H1 (cell line): ENCODE results near the gene LHFPL6.

Experiments
- EZH2 ChIP-seq: fragments of 200-600 bp; sonication (generic); IDR thresholded peaks from 2 replicates; pipeline ENCODE4 v1.7.1; 2012; ENCODE audit warnings: low read depth, mild to moderate bottlenecking, moderate library complexity, low read length, inconsistent platforms; ENCODE audit not compliant: severe bottlenecking
- HDAC2 ChIP-seq, 2 experiments: fragments of 300-600 bp in 1 of 2; sonication (generic) in 1 of 2; IDR thresholded peaks; 2 replicates each; pipeline ENCODE4 v1.6.1; 2011 to 2012; ENCODE audit warnings: low read depth in 2 of 2, low read length in 2 of 2, mild to moderate bottlenecking in 2 of 2, moderate library complexity in 2 of 2, borderline replicate concordance in 1 of 2, inconsistent platforms in 1 of 2
- JUND ChIP-seq: IDR thresholded peaks from 2 replicates; pipeline ENCODE4 v1.6.1; 2011; ENCODE audit warnings: mild to moderate bottlenecking, improper control_type of control experiment, low read length
- MAFK ChIP-seq: IDR thresholded peaks from 2 replicates; pipeline ENCODE4 v1.6.1; 2012; ENCODE audit warnings: low read depth, mild to moderate bottlenecking, improper control_type of control experiment, low read length
- POLR2A ChIP-seq, 2 experiments: IDR thresholded peaks; 1 replicate in 1 of 2; 2 replicates in 1 of 2; pipeline ENCODE4 v1.6.1; 2011; ENCODE audit warnings: low read depth in 2 of 2, low read length in 2 of 2, mild to moderate bottlenecking in 2 of 2; ENCODE audit errors: control extremely low read depth in 1 of 2
- RAD21 ChIP-seq, 2 experiments: IDR thresholded peaks in 1 of 2; conservative IDR thresholded peaks in 1 of 2; 2 replicates each; pipeline ENCODE4 v1.6.1; 2011; ENCODE audit warnings: low read depth in 2 of 2, low read length in 2 of 2, improper control_type of control experiment in 1 of 2, inconsistent platforms in 1 of 2, mild to moderate bottlenecking in 1 of 2, moderate library complexity in 1 of 2
- RNF2 ChIP-seq: fragments of 200-900, 300-1000 bp; sonication (generic); IDR thresholded peaks from 2 replicates; pipeline ENCODE4 v1.7.1; 2016; ENCODE audit warnings: borderline replicate concordance, low read depth, mild to moderate bottlenecking, antibody characterized with exemption, low read length; ENCODE audit not compliant: poor library complexity, severe bottlenecking; ENCODE audit errors: missing control alignments
- TF ChIP-seq, protein P1 (sequence below), 3 experiments: IDR thresholded peaks; 1 replicate in 2 of 3; 2 replicates in 1 of 3; pipeline versions ENCODE4 v1.5.1 to v1.6.1; 2011; ENCODE audit warnings: low read length in 3 of 3, mild to moderate bottlenecking in 3 of 3, inconsistent platforms in 2 of 3, low read depth in 1 of 3, moderate library complexity in 1 of 3; ENCODE audit not compliant: insufficient read depth in 1 of 3; ENCODE audit errors: control extremely low read depth in 1 of 3
- TF ChIP-seq, protein P2 (sequence below): IDR thresholded peaks from 2 replicates; pipeline ENCODE4 v1.6.1; 2012; ENCODE audit warnings: low read length, inconsistent platforms

DNA sequence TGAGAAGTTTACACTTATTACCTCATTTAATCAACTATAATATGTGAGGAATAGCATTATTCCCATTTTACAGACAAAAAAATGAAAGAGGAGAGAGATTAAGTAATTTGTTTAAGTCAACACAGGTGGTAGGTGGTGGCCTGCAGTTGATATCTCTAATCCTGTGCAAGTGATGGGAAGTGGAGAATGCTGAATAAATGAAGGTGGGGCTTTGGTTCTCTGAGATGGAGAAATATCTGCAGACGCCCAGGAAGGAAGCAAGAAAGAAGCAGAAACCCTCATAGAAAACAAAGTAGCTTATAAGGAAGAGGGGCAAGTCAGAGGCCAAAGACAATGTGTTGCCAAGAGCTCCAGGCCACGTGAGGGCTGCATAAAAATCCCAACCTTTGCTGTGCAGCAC lies 290.4 kb downstream of the LHFPL6 start:
- TF ChIP-seq POLR2A (IDR thresholded peaks at IDR 0.05; ENCODE audit: control extremely low read depth in 1 of 2, low read depth in 2 of 2, low read length in 2 of 2) (no peak), MAFK (no peak), RNF2 (no peak), JUND (no peak), EZH2 (no peak), RAD21 (IDR thresholded peaks at IDR 0.05 in 1 of 2, conservative IDR thresholded peaks at IDR 0.05 in 1 of 2; ENCODE audit: low read depth in 2 of 2, low read length in 2 of 2) (no peak), HDAC2 (IDR thresholded peaks at IDR 0.05; ENCODE audit: borderline replicate concordance in 1 of 2, low read depth in 2 of 2, low read length in 2 of 2) (no peak)
- TF ChIP-seq, protein P1, sequence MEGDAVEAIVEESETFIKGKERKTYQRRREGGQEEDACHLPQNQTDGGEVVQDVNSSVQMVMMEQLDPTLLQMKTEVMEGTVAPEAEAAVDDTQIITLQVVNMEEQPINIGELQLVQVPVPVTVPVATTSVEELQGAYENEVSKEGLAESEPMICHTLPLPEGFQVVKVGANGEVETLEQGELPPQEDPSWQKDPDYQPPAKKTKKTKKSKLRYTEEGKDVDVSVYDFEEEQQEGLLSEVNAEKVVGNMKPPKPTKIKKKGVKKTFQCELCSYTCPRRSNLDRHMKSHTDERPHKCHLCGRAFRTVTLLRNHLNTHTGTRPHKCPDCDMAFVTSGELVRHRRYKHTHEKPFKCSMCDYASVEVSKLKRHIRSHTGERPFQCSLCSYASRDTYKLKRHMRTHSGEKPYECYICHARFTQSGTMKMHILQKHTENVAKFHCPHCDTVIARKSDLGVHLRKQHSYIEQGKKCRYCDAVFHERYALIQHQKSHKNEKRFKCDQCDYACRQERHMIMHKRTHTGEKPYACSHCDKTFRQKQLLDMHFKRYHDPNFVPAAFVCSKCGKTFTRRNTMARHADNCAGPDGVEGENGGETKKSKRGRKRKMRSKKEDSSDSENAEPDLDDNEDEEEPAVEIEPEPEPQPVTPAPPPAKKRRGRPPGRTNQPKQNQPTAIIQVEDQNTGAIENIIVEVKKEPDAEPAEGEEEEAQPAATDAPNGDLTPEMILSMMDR (IDR thresholded peaks at IDR 0.05; ENCODE audit: control extremely low read depth in 1 of 3, insufficient read depth in 1 of 3, low read depth in 1 of 3, low read length in 3 of 3): no peak
- TF ChIP-seq, protein P2, sequence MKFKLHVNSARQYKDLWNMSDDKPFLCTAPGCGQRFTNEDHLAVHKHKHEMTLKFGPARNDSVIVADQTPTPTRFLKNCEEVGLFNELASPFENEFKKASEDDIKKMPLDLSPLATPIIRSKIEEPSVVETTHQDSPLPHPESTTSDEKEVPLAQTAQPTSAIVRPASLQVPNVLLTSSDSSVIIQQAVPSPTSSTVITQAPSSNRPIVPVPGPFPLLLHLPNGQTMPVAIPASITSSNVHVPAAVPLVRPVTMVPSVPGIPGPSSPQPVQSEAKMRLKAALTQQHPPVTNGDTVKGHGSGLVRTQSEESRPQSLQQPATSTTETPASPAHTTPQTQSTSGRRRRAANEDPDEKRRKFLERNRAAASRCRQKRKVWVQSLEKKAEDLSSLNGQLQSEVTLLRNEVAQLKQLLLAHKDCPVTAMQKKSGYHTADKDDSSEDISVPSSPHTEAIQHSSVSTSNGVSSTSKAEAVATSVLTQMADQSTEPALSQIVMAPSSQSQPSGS: no peak
